HEK293 (cell line): Measurements from ENCODE around the gene SPAM1.

Source experiments
- CTCF ChIA-PET: fragments of 350-600 bp; formaldehyde crosslinking; extraction: SDS; loops from one replicate; lab custom pipeline; 2021; ENCODE audit warnings: antibody characterized with exemption; lab: Yijun Ruan, JAX
- POLR2A ChIA-PET: fragments of 300-600 bp; formaldehyde crosslinking; extraction: SDS; loops from one replicate; lab custom pipeline; 2020; ENCODE audit warnings: antibody characterized with exemption, inconsistent platforms; lab: Yijun Ruan, JAX
- H3K27ac ChIP-seq: fragments of 200-500 bp; sonication (Bioruptor generic); 2 replicates; pipeline ENCODE4 v1.5.1; 2014; ENCODE audit warnings: low read depth, low read length, control low read depth, inconsistent platforms; ENCODE audit errors: extremely low read depth
- H3K36me3 ChIP-seq, 2 experiments: fragments of 200-500 bp in 1 of 2; sonication (Bioruptor generic) in 1 of 2; 1 replicate in 1 of 2; 2 replicates in 1 of 2; pipeline ENCODE4 v1.5.1; 2014 to 2017; ENCODE audit warnings: inconsistent platforms in 2 of 2, low read length in 2 of 2; ENCODE audit not compliant: control insufficient read depth in 2 of 2, insufficient read depth in 1 of 2
- H3K4me1 ChIP-seq: fragments of 200-500 bp; sonication (Bioruptor generic); 2 replicates; pipeline ENCODE4 v1.5.1; 2014; ENCODE audit warnings: mild to moderate bottlenecking, low read length, inconsistent platforms; ENCODE audit not compliant: control insufficient read depth, insufficient read depth
- H3K4me3 ChIP-seq: 2 replicates; pipeline ENCODE4 v1.5.1; 2011; ENCODE audit warnings: low read depth, mild to moderate bottlenecking, control low read depth, low read length, moderate library complexity
- H3K9me3 ChIP-seq: fragments of 200-500 bp; sonication (Bioruptor generic); 2 replicates; pipeline ENCODE4 v1.5.1; 2014; ENCODE audit warnings: low read depth, low read length, inconsistent platforms; ENCODE audit not compliant: control insufficient read depth, insufficient read depth
- ATF2 ChIP-seq: fragments of 450-650 bp; formaldehyde crosslinking; IDR thresholded peaks from 2 replicates; pipeline ENCODE4 v1.5.1; 2016; ENCODE audit warnings: missing biosample characterization, missing genetic modification characterization, low read depth
- GFI1B ChIP-seq: fragments of 450-650 bp; formaldehyde crosslinking; IDR thresholded peaks from 2 replicates; pipeline ENCODE4 v1.5.1; 2016; ENCODE audit warnings: missing biosample characterization, missing genetic modification characterization
- GLI4 ChIP-seq: fragments of 450-650 bp; formaldehyde crosslinking; IDR thresholded peaks from 2 replicates; pipeline ENCODE4 v1.5.1; 2016; ENCODE audit warnings: missing biosample characterization, missing genetic modification characterization
- INSM2 ChIP-seq: fragments of 450-650 bp; formaldehyde crosslinking; IDR thresholded peaks from 2 replicates; pipeline ENCODE4 v1.5.1; 2016; ENCODE audit warnings: missing biosample characterization, missing genetic modification characterization
- KLF10 ChIP-seq: fragments of 450-650 bp; IDR thresholded peaks from 2 replicates; pipeline ENCODE4 v1.5.1; 2018; ENCODE audit warnings: missing biosample characterization, mild to moderate bottlenecking, missing genetic modification characterization
- ZBTB10 ChIP-seq: fragments of 450-650 bp; formaldehyde crosslinking; IDR thresholded peaks from 2 replicates; pipeline ENCODE4 v1.5.1; 2016; ENCODE audit warnings: missing biosample characterization, missing genetic modification characterization
- ZNF211 ChIP-seq: fragments of 450-650 bp; formaldehyde crosslinking; IDR thresholded peaks from 2 replicates; pipeline ENCODE4 v1.5.1; 2016; ENCODE audit warnings: low read depth, missing biosample characterization, missing genetic modification characterization
- ZNF239 ChIP-seq: fragments of 450-650 bp; formaldehyde crosslinking; IDR thresholded peaks from 2 replicates; pipeline ENCODE4 v1.5.1; 2016; ENCODE audit warnings: missing biosample characterization, missing genetic modification characterization
- ZNF513 ChIP-seq: fragments of 450-650 bp; IDR thresholded peaks from 2 replicates; pipeline ENCODE4 v1.5.1; 2018; ENCODE audit warnings: missing biosample characterization, missing genetic modification characterization
- ZNF621 ChIP-seq: fragments of 450-650 bp; formaldehyde crosslinking; IDR thresholded peaks from 2 replicates; pipeline ENCODE4 v1.5.1; 2017; ENCODE audit warnings: missing biosample characterization, missing genetic modification characterization
- ZNF785 ChIP-seq: fragments of 450-650 bp; formaldehyde crosslinking; IDR thresholded peaks from 2 replicates; pipeline ENCODE4 v1.5.1; 2016; ENCODE audit warnings: missing biosample characterization, missing genetic modification characterization

The SPAM1 gene

GRCh38 chr7:123924941-123925340 lies at the start of gene SPAM1:
Gene SPAM1, plus strand, starts transcription at chr7:123925241. Its CDS starts 28,330 bp downstream, at chr7:123953571.
- no peak within 1 kb of the TSS for H3K4me3 ChIP-seq
- no peaks in the 10 kb centered on the region for H3K9me3 ChIP-seq
- CTCF ChIA-PET, result no interaction called here
- TF ChIP-seq INSM2 (no peak), KLF10 (tag by site-specific recombination) (no peak), ZNF211 (tag by site-specific recombination) (no peak), ZBTB10 (no peak)
- no peak within 1 kb of the TSS for H3K27ac ChIP-seq
- no peaks in the 10 kb centered on the region for H3K36me3 ChIP-seq
- POLR2A ChIA-PET, result no interaction called here
- H3K4me1 ChIP-seq, result no peaks in the 10 kb centered on the region

GRCh38 chr7:123876557-123877256 lies 48.3 kb upstream of the SPAM1 start:
- Histone ChIP-seq H3K4me3 (no peak overlapping the region), H3K4me1 (no peaks in the 10 kb centered on the region)
- CTCF ChIA-PET, result interaction anchor here (1.0 kb wide), 1 partner anchor 12 kb away, joined by 5 read pairs; no protein-coding TSS in a partner anchor
- TF ChIP-seq ZNF621 (tag by site-specific recombination), result no peak
- TF ChIP-seq, all 188 proteins: peak for 0
- no peaks in the 10 kb centered on the region for H3K36me3 ChIP-seq
- no peak overlapping the region for H3K27ac ChIP-seq
- POLR2A ChIA-PET, result no interaction called here
- no peaks in the 10 kb centered on the region for H3K9me3 ChIP-seq

GRCh38 chr7:123879628-123880027 lies 45.4 kb upstream of the SPAM1 start:
- no peak for TF ChIP-seq ZNF785
- CTCF ChIA-PET, result interaction anchor here (0.6 to 4.5 kb wide), 3 partner anchors 15 to 197 kb away, joined by 3 to 20 read pairs (median 4); no protein-coding TSS in a partner anchor

GRCh38 chr7:123881300-123881699 lies 43.7 kb upstream of the SPAM1 start:
- TF ChIP-seq ZNF513 (tag by site-specific recombination) (no peak), ZNF239 (tag by site-specific recombination) (no peak), GLI4 (tag by site-specific recombination) (no peak), GFI1B (tag by site-specific recombination) (no peak), ATF2 (tag by site-specific recombination) (peak; percentile 74; the same call in 1 of the 2 replicates)
- CTCF ChIA-PET, result interaction anchor here (0.8 to 4.5 kb wide), 4 partner anchors 9 to 245 kb away, joined by 3 to 20 read pairs (median 6); no protein-coding TSS in a partner anchor
- Histone ChIP-seq H3K36me3 (no peaks in the 10 kb centered on the region), H3K4me3 (no peak overlapping the region), H3K4me1 (no peaks in the 10 kb centered on the region), H3K9me3 (no peaks in the 10 kb centered on the region), H3K27ac (no peak overlapping the region)
- POLR2A ChIA-PET, result no interaction called here

More at GRCh38 chr7:123879628-123880027, 45.4 kb upstream of the SPAM1 start:
- POLR2A ChIA-PET, result no interaction called here
- Histone ChIP-seq H3K27ac (no peak overlapping the region), H3K36me3 (no peaks in the 10 kb centered on the region), H3K4me1 (no peaks in the 10 kb centered on the region), H3K9me3 (no peaks in the 10 kb centered on the region), H3K4me3 (no peak overlapping the region)
